ENCODE measurements around the gene RMDN3.
A peak's percentile ranks its signal among the peaks of the same experiment; 100 is the strongest.

The RMDN3 gene, protein sequence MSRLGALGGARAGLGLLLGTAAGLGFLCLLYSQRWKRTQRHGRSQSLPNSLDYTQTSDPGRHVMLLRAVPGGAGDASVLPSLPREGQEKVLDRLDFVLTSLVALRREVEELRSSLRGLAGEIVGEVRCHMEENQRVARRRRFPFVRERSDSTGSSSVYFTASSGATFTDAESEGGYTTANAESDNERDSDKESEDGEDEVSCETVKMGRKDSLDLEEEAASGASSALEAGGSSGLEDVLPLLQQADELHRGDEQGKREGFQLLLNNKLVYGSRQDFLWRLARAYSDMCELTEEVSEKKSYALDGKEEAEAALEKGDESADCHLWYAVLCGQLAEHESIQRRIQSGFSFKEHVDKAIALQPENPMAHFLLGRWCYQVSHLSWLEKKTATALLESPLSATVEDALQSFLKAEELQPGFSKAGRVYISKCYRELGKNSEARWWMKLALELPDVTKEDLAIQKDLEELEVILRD

DNA sequence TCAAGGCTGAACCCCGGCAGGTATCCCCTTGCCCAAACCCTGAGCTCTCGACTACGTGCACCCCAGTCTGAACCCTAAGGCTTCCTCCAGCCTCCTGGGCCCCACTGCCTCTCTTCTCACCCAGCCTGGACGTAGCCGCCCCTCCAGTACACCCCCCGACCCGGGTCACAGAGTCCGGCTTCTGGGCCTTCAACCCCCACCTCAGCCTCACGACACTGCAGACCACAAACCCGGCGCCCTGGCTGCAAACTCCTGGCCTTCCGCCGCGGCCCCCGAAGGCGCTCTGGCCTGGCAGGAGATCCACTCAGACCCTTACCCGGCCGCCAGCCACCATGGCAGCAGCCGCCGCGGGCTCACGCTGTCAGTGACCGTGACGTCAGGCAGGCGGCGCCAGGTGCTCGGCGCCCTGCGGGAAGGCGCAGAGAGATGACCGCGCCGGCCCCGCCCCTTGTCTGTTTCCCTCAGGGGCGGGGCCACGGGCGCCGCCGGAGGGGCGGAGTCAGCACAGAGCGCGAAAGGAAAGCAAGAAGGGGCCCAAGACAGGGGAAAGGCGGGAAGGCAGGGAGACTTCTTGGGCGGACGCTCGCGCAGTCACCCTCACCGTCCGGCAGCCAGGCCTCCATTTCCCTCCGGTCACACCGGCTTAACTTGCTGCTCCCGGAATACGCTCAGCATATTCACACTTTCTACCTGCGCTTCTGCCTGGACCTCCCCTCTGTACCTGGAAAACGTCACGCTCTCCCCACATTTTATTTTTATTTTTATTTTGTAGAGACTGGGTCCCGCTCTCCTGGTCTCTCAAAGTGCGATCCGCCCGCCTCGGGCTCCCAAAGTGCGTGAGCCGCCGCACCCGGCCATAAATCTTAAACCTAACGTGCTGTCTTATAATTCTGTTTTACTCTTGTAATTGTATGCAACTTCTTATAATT is at the start of gene RMDN3:
RMDN3 (minus strand) TSS at position 372 of the 929 bp plus-strand sequence. CDS start 471 bp downstream, outside the sequence.
- DNase-seq = peak; percentile 90

- no peak for DNase-seq
These were observed 48.6 kb upstream of the RMDN3 start for GRCh38 chr15:40803688-40804087.

- DNase-seq = no peak
These were observed 48.0 kb upstream of the RMDN3 start for GRCh38 chr15:40803076-40803475.

DNA sequence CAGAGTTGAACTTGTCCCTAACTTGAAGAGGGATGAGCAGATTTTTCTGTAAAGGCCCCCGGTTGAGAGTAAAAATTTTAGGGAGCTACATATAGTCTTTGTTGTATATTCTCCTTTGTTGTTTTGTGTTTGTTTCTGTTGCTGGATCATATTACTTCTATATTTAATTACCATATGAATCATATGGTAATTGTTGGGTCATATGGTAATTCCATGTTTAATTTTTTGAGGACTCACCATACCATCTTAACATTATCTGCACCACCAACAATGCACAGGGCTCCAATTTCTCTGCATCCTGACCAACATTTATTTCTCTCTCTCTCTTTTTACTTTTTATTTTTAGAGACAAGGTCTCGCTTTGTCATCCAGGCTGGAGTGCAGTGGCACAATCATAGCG is 44.5 kb upstream of the RMDN3 start:
- no peak for DNase-seq

- no peak for DNase-seq
These were observed 41.5 kb upstream of the RMDN3 start for GRCh38 chr15:40796512-40796911.

DNA sequence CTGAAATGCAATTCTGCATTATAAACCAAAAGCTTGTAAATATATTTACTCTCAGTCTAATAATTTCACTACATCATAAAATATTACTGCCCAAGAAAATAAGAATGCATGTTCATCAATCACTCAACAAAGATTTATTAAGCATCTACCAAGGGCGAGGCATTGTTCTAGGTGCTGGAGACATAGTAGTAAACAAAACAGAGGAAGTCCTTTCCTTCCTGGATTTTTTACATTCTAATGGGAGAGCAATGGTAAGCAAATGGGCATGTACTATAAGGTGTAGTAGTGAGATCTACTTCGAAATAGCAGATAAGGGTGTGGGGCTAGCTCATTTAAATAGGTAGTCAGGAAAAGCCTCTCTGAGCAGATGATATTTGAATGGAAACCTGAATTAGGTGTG is 41.0 kb upstream of the RMDN3 start:
- DNase-seq = no peak

DNA sequence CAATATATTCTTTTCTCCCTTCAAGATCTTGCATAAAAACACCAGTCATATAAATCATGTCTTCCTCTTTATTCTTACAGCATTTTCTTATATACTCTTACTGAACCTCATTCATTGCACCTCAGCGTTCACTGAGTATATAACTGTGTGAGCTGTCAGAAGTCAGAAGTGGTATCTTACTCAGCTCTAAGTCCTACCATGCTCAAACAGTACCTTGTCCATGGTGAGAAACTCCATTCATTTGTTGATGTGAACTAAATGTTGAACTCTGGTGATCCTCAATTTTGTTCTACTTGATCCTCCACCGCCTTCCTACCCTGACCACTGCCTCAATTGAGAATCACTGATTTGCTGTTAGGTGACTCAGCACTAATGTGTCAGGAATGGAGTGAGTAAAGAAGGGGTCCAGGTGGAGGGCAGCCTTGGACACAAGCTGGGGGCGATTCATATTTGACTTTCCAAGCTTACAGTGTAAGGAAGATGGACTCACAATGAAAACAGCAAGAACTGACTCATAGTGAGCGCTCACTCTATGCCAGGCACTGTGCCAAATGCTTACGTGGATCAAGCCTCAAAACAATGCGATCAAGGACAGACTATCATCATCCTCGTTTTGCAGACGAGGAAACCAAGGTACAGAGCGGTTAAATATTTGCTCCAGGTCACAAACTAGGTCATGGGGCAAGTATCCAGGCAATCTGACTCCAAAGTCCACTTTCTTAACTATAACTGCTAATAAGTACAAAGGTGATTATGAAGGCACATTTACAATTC is 38.3 kb upstream of the RMDN3 start:
- peak; percentile 89 for DNase-seq

DNA sequence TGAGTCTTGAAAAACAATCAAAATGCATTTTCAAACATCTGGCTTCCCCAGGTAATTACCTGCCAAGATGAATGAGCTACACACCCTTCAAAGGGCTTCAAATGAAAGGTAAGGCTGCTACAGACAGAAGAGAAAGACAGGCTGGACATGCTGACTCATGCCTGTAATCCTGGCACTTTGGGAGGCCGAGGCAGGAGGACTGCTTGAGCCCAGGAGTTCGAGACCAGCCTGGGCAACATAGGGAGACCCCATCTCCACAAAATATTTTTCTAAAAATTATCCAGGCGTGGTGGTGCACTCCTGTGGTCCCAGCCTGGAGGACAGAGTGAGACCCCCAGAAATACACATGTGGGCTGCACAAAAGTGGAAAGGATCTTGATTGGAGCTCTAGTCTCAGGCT is 37.3 kb upstream of the RMDN3 start:
- no peak for DNase-seq

DNA sequence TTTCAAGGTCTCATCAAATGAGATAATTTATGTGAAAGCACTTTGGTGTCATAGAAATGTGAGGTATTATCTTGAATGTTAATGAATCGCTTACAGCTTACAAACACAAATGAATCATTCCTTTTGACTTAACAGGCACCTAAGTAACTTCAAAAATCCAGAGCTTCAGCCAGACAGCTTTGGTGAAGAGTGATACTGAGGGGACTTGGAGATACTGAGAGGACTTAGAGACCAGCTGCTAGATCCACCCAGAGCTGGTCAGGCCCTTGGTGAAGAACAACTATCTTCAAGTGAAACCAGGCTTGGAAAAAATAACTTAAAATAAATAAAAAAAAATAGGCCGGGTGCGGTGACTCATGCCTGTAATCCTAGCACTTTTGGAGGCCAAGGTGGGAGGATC is 35.7 kb upstream of the RMDN3 start:
- peak; percentile 6 for DNase-seq

GRCh38 chr15:40789999-40790398 is 34.9 kb upstream of the RMDN3 start:
- no peak for DNase-seq

GRCh38 chr15:40789119-40789518 is 34.1 kb upstream of the RMDN3 start:
- DNase-seq = no peak

DNA sequence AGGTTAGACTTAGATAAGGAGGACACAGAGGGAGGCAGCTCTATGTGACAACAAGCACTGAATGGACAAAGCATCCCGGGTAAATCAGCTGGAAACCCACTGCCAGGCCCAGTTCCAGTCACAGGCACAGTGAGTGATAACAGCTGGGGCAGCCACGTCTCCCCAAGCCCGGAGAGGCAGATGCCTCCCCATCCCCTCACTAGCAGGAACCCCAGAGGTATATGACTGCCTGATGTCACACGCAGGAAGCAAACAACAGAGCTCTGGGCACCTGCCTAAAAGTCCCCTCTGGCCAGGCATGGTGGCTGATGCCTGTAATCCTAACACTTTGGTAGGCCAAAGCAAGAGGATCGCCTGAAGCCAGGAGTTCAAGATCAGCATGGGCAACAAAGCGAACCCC is 32.9 kb upstream of the RMDN3 start:
- DNase-seq = no peak

GRCh38 chr15:40787344-40787841 is 32.3 kb upstream of the RMDN3 start:
- DNase-seq = peak; percentile 38

DNA sequence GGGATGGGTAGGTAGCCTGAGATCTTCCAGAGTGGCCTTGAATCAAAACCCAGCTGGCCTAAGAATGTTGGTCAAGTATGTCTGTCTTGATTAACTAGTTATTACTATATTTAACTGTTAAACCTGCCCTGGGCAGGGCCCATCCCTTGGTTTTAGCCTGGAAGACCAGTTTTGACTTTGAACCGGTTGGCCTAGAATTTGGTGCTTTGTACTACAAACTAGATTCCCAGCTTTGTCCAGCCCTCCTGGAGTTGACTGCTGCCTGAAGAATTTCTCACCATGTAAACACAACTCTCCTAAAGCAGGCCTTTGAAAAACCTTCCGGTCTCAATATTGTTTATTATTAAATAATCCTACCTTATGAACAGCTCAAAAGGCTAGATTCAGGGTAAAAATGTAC is 30.8 kb upstream of the RMDN3 start:
- DNase-seq = no peak

DNA sequence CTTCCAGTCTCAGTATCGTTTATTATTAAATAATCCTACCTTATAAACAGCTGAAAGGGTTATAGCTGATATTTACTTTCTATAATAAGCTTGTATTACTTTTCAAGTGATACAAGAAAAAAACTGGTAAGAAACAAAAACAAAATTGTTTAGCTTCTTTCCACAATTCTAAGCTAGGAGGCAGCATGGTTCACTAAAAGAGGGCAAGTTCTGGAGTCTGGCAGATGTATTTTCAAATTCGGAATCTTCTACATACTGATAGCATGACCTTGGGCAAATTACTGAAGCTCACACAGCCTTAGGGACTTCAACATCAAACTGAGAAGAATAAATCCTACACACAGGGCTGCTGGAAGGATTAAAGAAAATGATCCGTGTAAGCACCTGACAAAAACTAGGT is 30.1 kb upstream of the RMDN3 start:
- no peak for DNase-seq

DNA sequence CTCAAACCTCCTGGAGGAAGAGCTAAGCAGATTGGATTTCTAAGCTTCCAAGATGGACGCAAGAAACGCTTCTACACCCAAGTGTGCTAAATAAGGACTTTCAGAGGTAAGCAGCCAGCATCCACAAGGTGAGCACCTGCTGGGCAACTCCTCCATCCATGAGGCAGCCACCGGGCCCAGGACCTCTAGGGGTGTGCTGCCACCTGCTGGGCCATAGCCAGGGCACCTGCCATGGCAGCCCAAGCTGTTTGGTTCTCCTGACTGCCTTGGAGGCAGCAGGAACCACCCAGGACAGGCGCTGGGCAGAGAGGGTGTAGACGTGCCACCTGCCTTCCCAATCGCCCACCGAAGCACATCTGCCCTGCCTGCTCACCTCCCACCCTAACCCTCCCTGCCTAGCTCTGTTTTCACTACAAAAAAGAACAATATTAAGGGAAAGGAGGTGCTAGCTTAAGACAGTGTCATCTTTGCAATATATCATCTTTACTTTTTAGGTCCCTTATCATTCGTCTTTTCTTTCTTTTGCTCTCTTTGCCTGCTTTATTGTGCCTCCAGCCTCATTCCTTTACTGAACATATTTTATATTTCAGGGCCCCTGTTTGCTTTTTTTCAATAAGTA is 27.7 kb upstream of the RMDN3 start:
- DNase-seq = peak; percentile 21

DNA sequence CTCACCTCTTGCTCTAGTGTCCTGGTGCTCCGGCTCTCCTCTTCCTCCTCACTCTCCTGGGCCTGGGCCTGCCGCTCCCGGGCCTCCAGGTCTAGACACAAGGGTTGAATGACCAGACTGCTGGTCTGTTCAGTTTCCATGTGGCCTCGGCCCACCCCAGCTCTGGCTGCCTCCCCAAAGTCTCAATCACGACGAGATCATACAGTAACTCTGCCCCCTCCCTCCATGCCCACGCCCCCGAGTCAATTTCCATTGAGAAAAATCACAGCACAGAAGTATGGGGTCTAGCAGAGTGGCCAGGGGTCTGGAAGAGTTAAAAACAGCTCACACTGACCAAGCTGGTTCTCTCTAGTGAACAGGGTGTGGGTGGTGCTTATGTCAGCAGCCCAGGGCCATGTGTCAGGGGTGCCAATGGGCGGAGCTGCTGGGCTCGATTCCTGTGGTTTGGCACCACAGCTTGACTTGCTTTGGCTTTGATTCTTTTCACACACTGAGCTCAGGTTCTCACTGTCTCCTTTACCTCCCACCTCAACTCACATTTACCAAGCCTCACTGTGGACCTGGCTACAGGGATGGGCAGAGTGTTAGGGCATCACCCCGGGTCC is 21.6 kb upstream of the RMDN3 start:
- no peak for DNase-seq

GRCh38 chr15:40775740-40776536 is 20.9 kb upstream of the RMDN3 start:
- no peak for DNase-seq

DNA sequence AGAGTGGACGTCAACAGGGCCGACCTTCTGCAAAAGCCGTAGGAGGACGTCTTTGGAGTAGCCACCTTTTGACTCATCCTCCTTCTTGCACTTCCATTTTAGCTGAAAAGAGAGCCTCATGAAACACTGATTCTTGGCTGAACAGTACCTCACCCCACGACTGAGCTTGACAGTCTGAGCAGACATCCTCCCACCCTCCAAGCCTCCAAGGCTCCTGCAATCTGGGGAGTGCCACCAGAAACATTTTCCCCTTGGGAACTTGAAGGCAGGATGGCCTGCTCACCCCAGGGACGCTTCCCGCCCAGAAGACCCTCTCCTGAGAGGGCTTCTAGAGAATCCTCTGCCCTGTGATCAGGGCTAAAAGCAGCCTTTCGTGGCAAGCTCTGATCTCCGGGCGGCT is 20.0 kb upstream of the RMDN3 start:
- no peak for DNase-seq

DNA sequence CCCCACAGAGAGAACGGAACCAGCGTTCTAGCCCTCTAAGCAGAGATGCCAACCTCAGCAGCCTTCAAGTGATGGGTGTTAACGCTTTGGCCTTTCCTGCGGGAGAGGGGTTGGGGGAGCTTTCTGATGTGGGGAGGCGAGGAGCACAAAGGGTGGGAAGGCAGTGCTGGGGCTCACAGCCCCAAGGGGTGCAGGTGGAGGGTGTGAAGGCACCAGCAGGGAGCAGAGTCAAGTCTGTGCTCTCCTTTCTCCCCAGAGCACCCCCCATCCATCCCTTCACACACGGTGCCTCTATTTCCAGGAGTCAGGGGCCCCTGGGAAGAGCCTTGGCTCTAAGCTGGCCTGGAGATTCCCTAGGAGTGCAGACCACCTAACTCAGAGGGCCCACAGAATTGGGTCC is 18.8 kb upstream of the RMDN3 start:
- no peak for DNase-seq

GRCh38 chr15:40773496-40773895 is 18.4 kb upstream of the RMDN3 start:
- DNase-seq = no peak
